HL-60 (cell line): ENCODE results near the gene IL1A.

Experiments used
- DNase-seq, 2 experiments: peaks; one replicate each; pipeline ENCODE4 v3.0.0-alpha.2; 2010 to 2020; ENCODE audit warnings: low read depth in 1 of 2, low spot score in 1 of 2
- H3K27ac ChIP-seq: fragments of 250-450 bp; sonication (Bioruptor Pico); replicated peaks from 2 replicates; pipeline ENCODE4 v1.5.1; 2020; ENCODE audit warnings: mild to moderate bottlenecking, moderate library complexity
- H3K27me3 ChIP-seq: fragments of 250-450 bp; sonication (Bioruptor Pico); 2 replicates; pipeline ENCODE4 v1.5.1; 2021; ENCODE audit warnings: mild to moderate bottlenecking, moderate library complexity; ENCODE audit not compliant: insufficient read depth, poor library complexity, severe bottlenecking
- H3K4me3 ChIP-seq: replicated peaks from 2 replicates; pipeline ENCODE4 v1.5.1; 2011; ENCODE audit warnings: mild to moderate bottlenecking, control low read depth, low read length; ENCODE audit not compliant: insufficient read depth
- GABPA ChIP-seq: IDR thresholded peaks from 2 replicates; pipeline ENCODE4 v1.6.1; 2012; ENCODE audit warnings: low read depth
- POLR2AphosphoS5 ChIP-seq: IDR thresholded peaks from 2 replicates; pipeline ENCODE4 v1.6.1; 2012; ENCODE audit warnings: low read depth
- SPI1 ChIP-seq: IDR thresholded peaks from 2 replicates; pipeline ENCODE4 v1.6.1; 2012; ENCODE audit warnings: low read depth, mild to moderate bottlenecking, borderline replicate concordance
- TF ChIP-seq, protein P1 (sequence below): IDR thresholded peaks from one replicate; pipeline ENCODE4 v1.5.1; 2011; ENCODE audit warnings: low read length, control low read depth, inconsistent platforms; ENCODE audit not compliant: insufficient read depth
- TF ChIP-seq, protein P2 (sequence below): IDR thresholded peaks from 2 replicates; pipeline ENCODE4 v1.6.1; 2012; ENCODE audit warnings: low read depth; ENCODE audit not compliant: insufficient replicate concordance

IL1A gene

DNA sequence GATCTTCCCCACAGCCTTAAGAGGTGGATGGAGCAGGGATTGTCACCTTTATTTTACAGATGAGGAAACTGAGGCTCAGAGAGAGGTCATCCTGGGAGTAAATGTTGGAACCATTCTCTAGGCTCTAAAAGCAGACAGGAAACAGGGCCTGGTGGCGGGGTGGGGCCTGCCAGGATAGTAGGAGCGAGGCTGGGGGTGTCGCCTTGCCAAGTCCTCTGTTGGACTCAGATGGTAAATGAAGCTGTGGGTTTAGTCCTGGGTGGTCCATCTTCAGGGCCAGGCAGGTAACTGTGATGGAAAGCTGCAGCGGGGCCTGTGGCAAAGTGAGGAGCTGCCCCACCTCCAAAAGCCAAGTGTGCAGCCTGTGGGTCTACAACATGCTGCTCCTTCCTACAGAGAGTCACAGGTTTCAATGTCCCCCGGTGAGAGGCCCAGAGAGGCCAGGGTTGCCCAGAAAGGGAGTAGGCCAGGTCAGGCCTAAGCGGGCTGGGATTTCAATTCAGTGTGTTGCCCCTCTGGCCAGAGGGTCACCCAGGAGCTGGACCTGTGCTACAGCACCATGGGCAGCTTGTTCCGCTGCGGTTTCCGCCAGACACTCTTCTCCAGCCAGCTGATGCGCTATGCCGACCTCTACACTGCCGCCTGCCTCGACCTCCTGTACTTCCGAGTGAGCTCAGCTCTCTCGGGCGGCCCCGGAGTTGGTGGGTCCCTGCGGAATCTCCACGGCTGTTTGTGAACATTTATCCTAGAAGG is 56.8 kb downstream of the IL1A start:
- no peak overlapping the region for H3K27ac ChIP-seq

DNA sequence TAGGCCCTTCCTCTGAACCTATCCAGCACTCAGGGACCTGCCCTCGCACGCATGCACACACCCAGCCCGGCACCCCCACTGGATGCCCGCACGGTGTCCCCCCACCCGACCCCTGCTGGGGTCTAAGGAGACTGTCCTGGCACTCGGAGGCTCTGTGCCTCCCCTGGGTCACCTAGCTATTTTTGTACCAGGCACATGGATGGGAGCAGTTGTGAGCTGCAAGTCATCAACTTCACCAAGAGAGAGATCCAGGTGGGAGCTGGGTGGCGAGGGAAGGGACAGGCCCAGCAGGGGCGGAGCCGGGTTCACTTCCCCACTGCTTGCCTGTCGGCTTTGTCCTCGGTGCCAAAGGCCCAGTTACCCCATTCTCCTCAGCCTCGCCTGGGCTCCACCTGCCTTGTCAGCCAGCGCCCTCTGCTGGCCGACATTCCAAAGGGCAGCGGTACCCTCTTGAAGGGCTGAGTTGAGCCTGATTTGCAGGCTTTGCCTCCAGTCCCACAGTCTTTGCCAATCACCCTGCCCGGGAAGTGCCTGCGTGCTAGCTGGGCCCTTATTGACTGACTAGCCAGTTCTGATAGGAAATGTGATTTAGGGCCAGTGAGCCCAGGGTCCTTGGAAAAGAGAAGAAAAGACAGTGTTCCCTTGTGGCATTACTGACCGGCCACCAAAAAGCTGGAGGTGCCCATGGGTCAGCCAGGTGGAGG is 57.7 kb downstream of the IL1A start:
- H3K27me3 ChIP-seq = no peaks in the 10 kb centered on the region
- no peak overlapping the region for H3K27ac ChIP-seq
- peak; percentile 96 for DNase-seq
- no peak overlapping the region for H3K4me3 ChIP-seq
- no peak for TF ChIP-seq GABPA
- peak; percentile 83; the same call in 1 of the 2 replicates for TF ChIP-seq SPI1
- TF ChIP-seq, protein P1, sequence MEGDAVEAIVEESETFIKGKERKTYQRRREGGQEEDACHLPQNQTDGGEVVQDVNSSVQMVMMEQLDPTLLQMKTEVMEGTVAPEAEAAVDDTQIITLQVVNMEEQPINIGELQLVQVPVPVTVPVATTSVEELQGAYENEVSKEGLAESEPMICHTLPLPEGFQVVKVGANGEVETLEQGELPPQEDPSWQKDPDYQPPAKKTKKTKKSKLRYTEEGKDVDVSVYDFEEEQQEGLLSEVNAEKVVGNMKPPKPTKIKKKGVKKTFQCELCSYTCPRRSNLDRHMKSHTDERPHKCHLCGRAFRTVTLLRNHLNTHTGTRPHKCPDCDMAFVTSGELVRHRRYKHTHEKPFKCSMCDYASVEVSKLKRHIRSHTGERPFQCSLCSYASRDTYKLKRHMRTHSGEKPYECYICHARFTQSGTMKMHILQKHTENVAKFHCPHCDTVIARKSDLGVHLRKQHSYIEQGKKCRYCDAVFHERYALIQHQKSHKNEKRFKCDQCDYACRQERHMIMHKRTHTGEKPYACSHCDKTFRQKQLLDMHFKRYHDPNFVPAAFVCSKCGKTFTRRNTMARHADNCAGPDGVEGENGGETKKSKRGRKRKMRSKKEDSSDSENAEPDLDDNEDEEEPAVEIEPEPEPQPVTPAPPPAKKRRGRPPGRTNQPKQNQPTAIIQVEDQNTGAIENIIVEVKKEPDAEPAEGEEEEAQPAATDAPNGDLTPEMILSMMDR = peak; percentile 88
- TF ChIP-seq, protein P2, sequence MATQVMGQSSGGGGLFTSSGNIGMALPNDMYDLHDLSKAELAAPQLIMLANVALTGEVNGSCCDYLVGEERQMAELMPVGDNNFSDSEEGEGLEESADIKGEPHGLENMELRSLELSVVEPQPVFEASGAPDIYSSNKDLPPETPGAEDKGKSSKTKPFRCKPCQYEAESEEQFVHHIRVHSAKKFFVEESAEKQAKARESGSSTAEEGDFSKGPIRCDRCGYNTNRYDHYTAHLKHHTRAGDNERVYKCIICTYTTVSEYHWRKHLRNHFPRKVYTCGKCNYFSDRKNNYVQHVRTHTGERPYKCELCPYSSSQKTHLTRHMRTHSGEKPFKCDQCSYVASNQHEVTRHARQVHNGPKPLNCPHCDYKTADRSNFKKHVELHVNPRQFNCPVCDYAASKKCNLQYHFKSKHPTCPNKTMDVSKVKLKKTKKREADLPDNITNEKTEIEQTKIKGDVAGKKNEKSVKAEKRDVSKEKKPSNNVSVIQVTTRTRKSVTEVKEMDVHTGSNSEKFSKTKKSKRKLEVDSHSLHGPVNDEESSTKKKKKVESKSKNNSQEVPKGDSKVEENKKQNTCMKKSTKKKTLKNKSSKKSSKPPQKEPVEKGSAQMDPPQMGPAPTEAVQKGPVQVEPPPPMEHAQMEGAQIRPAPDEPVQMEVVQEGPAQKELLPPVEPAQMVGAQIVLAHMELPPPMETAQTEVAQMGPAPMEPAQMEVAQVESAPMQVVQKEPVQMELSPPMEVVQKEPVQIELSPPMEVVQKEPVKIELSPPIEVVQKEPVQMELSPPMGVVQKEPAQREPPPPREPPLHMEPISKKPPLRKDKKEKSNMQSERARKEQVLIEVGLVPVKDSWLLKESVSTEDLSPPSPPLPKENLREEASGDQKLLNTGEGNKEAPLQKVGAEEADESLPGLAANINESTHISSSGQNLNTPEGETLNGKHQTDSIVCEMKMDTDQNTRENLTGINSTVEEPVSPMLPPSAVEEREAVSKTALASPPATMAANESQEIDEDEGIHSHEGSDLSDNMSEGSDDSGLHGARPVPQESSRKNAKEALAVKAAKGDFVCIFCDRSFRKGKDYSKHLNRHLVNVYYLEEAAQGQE = no peak

More for the DNA sequence above, 56.8 kb downstream of the IL1A start:
- TF ChIP-seq POLR2AphosphoS5 (no peak), GABPA (no peak), SPI1 (no peak)
- TF ChIP-seq, protein P2 = no peak
- TF ChIP-seq, protein P1 = no peak
- H3K27me3 ChIP-seq = no peaks in the 10 kb centered on the region
- no peak for DNase-seq
- no peak overlapping the region for H3K4me3 ChIP-seq

DNA sequence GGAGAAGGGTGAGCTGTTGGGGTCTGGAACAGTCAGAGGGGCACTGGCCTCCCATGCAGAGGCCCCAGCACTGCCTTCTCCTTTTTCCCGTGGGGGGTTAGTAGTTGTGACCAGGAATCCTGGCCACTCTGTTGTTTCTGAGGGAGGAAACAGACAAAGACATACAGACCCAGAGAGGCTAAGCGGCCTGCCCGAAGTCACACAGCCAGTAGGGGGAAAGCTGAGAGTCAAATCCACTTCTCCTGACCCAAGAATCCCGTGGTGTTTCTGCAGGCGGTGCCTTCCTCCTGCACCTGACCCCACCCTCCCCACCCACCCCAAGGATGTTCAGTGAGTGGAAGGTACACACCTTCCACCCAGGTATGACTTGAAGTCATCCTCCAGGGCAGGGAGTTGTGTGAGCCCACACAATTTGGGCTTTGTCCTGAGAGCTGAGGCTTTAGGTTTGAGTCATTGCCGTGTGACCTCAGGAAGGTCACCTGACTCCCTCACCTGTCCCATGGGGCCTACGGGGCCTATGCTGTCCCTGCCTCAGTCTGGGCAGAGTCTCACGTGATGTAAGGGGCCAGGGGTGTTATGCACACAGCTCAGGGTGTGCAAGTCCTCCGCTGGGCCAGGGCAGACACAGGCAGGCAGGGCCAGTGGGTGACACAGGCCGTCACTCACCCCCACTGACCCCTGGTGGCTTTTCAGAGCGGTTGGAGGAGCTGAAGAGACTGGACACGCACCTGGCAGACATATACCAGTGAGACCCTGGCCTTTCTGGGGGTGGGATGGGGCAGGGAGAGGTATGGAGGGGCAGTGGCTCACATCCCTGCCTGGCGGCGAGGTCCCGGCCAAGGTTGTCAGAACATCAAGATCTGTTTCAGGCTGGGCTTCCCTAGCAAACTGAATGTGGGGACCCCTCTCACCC is 58.5 kb downstream of the IL1A start:
- H3K4me3 ChIP-seq = no peak overlapping the region
- DNase-seq = no peak
- no peaks in the 10 kb centered on the region for H3K27me3 ChIP-seq
- TF ChIP-seq GABPA = no peak
- TF ChIP-seq, protein P2 = no peak
- TF ChIP-seq, protein P1 = no peak
- no peak for TF ChIP-seq SPI1
- TF ChIP-seq POLR2AphosphoS5 = no peak
- no peak overlapping the region for H3K27ac ChIP-seq
